Muscle layer of duodenum (tissue), 2 donors: ENCODE results near the gene MRPS26.
"Not testable (repeated sequence)": the region's sequence is repeated elsewhere in the genome, so short reads cannot be mapped to it uniquely, and the experiment has no call there.

Experiments
- H3K27ac ChIP-seq: one replicate; pipeline ENCODE4 v1.7.0; 2013; ENCODE audit warnings: mild to moderate bottlenecking, low read length
- H3K27me3 ChIP-seq: one replicate; pipeline ENCODE4 v1.7.0; 2013; ENCODE audit warnings: low read depth, mild to moderate bottlenecking, control low read depth, low read length
- H3K36me3 ChIP-seq, 2 donors: one replicate each; pipeline ENCODE4 v1.7.0; 2013; ENCODE audit warnings: low read length in 2 of 2, control low read depth in 1 of 2, mild to moderate bottlenecking in 1 of 2; ENCODE audit not compliant: insufficient read depth in 2 of 2, control insufficient read depth in 1 of 2
- H3K4me1 ChIP-seq, 2 donors: one replicate each; pipeline ENCODE4 v1.7.0; 2013; ENCODE audit warnings: low read length in 2 of 2, mild to moderate bottlenecking in 2 of 2, control low read depth in 1 of 2, moderate library complexity in 1 of 2; ENCODE audit not compliant: insufficient read depth in 2 of 2, control insufficient read depth in 1 of 2
- H3K4me3 ChIP-seq, 2 donors: one replicate each; pipeline ENCODE4 v1.7.0; 2013; ENCODE audit warnings: low read length in 2 of 2, low read depth in 1 of 2, mild to moderate bottlenecking in 1 of 2
- H3K9me3 ChIP-seq, 2 donors: one replicate each; pipeline ENCODE4 v1.7.0; 2013; ENCODE audit warnings: low read length in 2 of 2, control low read depth in 1 of 2, mild to moderate bottlenecking in 1 of 2; ENCODE audit not compliant: control insufficient read depth in 1 of 2
- donor health status: healthy.

The MRPS26 gene

DNA sequence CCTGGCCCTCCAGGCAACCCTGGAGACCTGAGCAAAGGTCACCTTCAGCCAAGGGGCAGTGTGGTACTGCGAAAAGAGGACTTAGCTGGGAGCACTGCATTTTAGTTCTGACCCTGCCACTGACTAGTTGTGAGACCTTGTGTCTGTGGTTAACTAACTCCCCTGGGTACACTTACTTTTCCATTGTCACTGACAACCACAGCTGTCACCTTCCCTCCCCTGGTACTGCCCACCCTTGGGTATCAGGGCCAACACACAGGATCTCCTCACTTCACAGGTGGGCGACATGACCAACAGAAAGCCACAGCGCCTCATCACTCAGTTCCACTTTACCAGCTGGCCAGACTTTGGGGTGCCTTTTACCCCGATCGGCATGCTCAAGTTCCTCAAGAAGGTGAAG, 24.1 kb upstream of the MRPS26 start:
- H3K4me1 ChIP-seq = no peaks in the 10 kb centered on the region
- H3K36me3 ChIP-seq = peaks cover 52 to 63% of the 10 kb centered on the region in 2 donors
- no peaks in the 10 kb centered on the region for H3K27me3 ChIP-seq
- no peaks in the 10 kb centered on the region for H3K9me3 ChIP-seq
- H3K27ac ChIP-seq = no peak overlapping the region
- H3K4me3 ChIP-seq = no peak overlapping the region

DNA sequence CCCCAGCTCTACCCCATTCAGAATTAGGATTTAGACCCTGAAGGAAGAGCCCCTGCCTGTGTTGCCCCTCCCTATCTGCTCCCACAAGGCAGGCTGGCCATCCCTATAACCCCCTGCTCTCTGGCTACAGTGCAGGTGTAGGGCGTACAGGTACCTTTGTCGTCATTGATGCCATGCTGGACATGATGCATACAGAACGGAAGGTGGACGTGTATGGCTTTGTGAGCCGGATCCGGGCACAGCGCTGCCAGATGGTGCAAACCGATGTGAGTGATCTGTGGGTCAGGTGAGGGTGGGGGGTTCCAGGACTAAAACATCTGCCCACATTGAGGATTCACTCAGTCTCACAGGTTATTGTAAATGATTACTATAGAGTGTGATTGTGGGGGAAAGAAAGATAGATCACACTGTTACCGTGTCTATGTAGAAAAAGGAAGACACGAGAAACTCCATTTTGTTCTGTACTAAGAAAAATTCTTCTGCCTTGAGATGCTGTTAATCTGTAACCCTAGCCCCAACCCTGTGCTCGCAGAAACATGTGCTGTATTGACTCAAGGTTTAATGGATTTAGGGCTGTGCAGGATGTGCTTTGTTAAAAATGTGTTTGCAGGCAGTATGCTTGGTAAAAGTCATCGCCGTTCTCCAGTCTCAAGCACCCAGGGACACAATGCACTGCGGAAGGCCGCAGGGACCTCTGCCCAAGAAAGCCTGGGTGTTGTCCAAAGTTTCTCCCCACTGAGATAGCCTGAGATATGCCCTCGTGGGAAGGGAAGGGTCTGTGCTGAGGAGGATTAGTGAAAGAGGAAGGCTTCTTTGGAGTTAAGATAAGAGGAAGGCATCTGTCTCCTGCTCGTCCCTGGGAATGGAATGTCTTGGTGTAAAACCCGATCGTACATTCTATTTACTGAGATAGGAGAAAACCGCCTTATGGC, 23.0 kb upstream of the MRPS26 start:
- not testable (repeated sequence) for H3K27ac ChIP-seq, H3K9me3 ChIP-seq, H3K27me3 ChIP-seq, H3K4me3 ChIP-seq, H3K4me1 ChIP-seq
- peaks cover 53 to 68% of the 10 kb centered on the region in 2 donors for H3K36me3 ChIP-seq

DNA sequence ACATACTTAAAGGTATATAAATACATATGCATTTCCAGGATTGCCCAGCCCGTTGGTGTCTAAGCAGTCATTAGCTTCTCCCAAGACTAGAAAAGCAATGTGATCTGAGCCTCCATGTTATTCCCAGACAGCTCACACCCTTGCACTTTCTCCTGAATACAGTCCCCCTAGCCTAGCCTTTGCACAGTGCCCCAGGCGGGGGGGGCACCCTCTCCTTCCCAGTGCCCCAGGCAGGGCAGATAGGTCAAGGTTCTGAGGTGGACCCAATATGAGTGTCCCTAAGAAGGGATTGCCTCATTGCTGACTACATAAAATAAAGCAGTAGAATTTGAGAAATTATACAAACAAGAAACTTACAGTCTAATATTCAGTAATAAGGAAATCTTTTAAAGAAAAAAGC, 17.9 kb upstream of the MRPS26 start:
- Histone ChIP-seq H3K4me3 (no peak overlapping the region), H3K27ac (no peak overlapping the region), H3K4me1 (no peaks in the 10 kb centered on the region), H3K27me3 (no peaks in the 10 kb centered on the region), H3K36me3 (peaks cover 35 to 79% of the 10 kb centered on the region in 2 donors), H3K9me3 (no peaks in the 10 kb centered on the region)

DNA sequence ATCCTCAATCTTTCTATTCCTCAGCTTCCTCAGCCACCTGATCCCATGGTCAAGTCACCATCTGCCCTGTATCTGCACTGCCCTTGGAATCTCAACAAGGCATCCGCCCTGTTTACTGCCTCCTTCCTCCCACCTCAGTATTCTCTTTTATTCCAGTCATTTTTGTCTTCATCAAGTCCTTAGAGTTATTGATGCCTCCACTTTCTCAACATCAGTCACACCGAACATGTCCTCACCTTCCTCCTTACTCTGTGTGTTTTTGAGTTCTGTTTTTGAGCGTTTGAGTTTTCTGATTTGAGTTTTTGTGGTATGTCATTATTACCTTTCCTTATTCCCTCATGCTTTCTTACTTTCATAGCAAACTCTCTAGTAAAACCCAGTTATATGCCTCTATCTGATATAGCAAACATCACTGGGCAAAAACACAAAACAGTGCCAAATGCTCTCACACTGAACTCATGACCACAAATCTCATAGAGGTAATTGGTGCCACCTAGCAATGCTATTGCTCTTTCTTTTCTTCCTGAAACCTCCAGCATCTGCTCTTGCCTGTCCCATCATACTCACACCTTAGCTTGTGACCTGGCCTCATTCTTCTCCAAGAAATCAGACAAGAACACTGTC, 14.2 kb upstream of the MRPS26 start:
- H3K4me1 ChIP-seq = no peaks in the 10 kb centered on the region
- no peak overlapping the region for H3K4me3 ChIP-seq
- H3K9me3 ChIP-seq = no peaks in the 10 kb centered on the region
- H3K27ac ChIP-seq = no peak overlapping the region
- no peaks in the 10 kb centered on the region for H3K27me3 ChIP-seq
- H3K36me3 ChIP-seq = peaks cover 37 to 68% of the 10 kb centered on the region in 2 donors

DNA sequence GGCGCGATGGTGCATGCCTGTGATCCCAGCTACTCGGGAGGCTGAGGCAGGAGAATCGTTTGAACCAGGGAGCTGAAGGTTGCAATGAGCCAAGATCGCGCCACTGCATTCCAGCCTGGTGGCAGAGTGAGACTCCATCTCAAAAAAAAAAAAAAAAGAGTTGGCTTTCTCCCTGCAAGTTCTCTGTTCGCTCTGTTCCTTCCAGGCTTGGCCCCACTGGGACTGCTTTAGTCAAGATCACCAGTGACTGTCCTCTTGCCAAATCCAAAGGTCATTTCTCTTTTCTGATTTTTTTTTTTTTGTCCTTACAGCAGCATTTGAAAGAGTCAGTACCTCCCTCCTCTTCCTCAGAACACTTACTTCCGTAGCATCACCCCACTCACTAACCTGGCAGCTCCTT, 13.2 kb upstream of the MRPS26 start:
- Histone ChIP-seq H3K27ac (no peak overlapping the region), H3K9me3 (no peaks in the 10 kb centered on the region), H3K36me3 (peaks cover 39 to 68% of the 10 kb centered on the region in 2 donors), H3K4me1 (no peaks in the 10 kb centered on the region), H3K27me3 (no peaks in the 10 kb centered on the region), H3K4me3 (no peak overlapping the region)

DNA sequence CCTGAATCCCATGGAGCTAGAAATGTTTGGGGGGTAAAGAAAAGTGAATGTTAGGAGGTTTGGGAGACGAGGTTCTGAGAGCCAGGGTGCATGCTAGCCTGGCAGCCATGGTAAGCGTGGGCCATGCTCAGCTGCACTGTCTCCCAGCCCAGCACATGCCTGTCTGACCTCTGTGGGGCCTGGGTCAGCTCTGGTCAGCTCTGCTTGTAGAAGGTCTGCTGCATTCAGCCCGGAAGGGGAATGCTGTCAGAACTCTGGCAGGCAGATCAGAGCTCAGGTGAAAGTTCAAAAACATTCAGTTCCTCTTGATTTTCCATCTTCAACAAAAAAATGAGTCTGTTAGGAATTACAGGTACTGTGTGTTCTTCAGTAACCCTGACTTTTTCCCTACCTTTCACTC, 8.2 kb upstream of the MRPS26 start:
- peaks cover 53 to 62% of the 10 kb centered on the region in 2 donors for H3K36me3 ChIP-seq

DNA sequence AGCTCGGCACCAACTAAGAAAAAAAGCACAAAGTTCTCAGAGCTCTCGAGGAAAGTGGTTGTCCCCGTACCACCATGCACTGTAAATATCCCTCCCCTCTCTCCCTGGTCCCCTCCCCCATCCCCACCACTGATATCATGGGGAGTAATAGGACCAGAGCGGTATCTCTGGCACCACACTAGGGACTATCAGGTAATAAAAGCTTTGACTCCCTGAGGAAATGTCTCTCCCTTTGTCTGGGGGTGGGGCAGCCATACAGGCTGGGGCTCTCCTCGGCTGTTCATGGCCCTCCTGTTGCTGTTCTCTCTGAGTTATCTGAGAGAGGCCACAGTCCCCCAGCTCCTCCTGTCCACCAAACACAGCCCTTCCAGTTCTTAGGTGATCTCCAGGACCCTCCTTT, 7.4 kb upstream of the MRPS26 start:
- no peaks in the 10 kb centered on the region for H3K27me3 ChIP-seq
- peaks cover 53 to 62% of the 10 kb centered on the region in 2 donors for H3K36me3 ChIP-seq
- peaks cover 0 to 9% of the 10 kb centered on the region in 2 donors for H3K4me1 ChIP-seq
- H3K9me3 ChIP-seq = no peaks in the 10 kb centered on the region
- H3K4me3 ChIP-seq = no peak overlapping the region
- H3K27ac ChIP-seq = no peak overlapping the region

More for the DNA sequence above, 8.2 kb upstream of the MRPS26 start:
- Histone ChIP-seq H3K27ac (no peak overlapping the region), H3K4me3 (no peak overlapping the region), H3K4me1 (peaks cover 0 to 6% of the 10 kb centered on the region in 2 donors), H3K9me3 (no peaks in the 10 kb centered on the region), H3K27me3 (no peaks in the 10 kb centered on the region)

DNA sequence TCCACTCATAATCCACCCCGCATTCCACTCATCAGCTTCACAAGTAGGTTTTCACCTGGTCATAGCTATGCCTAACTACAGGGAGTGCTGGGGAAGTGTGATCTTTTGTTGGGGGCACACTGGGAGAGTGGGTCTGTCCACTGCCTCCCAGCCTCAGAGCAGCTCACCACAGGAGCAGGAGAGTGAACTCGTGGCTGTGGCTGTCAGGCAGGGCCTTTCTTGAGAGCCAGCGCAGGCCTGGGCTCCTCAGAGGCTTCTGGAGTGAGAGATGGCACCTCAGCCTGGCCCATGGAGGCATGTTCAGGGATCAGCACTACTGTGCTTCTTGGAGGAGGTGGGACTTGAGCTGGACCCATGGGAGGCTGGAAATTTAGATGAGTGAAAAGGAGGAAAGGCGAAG, 6.4 kb upstream of the MRPS26 start:
- no peaks in the 10 kb centered on the region for H3K9me3 ChIP-seq
- peaks cover 0 to 9% of the 10 kb centered on the region in 2 donors for H3K4me1 ChIP-seq
- H3K4me3 ChIP-seq = no peak overlapping the region
- H3K36me3 ChIP-seq = peaks cover 53 to 62% of the 10 kb centered on the region in 2 donors
- no peak overlapping the region for H3K27ac ChIP-seq
- no peaks in the 10 kb centered on the region for H3K27me3 ChIP-seq

DNA sequence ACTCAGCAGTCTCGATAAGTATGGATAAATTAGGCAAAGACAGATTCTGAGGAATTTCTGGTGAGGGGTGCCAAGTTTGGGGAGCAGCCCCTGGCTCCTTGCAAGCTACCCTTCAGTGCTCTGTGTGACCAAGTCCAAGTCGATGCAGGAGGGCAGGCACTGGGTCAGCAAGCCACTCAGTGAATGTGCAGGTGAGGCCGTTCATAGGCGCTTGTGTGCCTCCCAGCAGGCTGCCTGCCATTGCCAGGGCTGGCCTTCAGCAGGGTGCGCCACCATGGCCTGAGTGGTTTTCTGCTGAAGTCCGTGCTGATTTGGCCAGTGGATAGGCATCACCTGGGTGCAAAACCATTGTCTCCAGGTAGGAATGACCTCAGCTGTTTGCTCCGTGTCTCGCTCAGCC, 5.8 kb upstream of the MRPS26 start:
- Histone ChIP-seq H3K27me3 (no peaks in the 10 kb centered on the region), H3K4me1 (peaks cover 0 to 9% of the 10 kb centered on the region in 2 donors), H3K9me3 (no peaks in the 10 kb centered on the region), H3K4me3 (no peak overlapping the region), H3K27ac (no peak overlapping the region), H3K36me3 (peaks cover 48 to 58% of the 10 kb centered on the region in 2 donors)

DNA sequence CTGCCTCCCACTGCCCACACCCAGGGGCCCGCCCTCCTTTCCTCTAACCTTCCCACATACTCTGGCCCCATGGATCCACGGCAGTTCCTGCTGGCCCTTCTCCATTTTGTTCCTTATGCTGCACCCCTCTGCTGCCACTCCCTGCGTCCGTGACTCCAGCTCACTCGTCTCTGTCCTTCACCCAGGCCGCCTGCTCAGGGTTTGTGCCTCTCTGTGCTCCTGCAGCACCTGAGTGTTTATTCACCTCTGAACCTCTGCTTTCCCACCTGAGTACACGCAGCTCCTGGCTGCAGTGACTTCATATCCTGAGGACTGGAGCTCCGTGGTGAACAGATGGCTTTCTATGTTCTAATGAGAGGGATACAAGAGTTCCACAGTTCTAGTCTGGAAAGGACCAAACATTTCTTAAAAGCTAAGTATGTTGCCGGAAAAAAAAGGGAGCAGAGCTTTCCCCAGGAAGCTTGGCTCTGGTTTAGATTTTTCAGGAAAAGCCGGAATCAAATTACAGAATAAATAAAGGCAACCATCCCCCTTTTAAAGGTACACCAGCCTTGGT, 3.9 kb upstream of the MRPS26 start:
- peaks cover 0 to 13% of the 10 kb centered on the region in 2 donors for H3K4me1 ChIP-seq
- H3K27me3 ChIP-seq = no peaks in the 10 kb centered on the region
- H3K9me3 ChIP-seq = no peaks in the 10 kb centered on the region
- peaks cover 31 to 39% of the 10 kb centered on the region in 2 donors for H3K36me3 ChIP-seq
- H3K27ac ChIP-seq = no peak overlapping the region
- H3K4me3 ChIP-seq = no peak overlapping the region

DNA sequence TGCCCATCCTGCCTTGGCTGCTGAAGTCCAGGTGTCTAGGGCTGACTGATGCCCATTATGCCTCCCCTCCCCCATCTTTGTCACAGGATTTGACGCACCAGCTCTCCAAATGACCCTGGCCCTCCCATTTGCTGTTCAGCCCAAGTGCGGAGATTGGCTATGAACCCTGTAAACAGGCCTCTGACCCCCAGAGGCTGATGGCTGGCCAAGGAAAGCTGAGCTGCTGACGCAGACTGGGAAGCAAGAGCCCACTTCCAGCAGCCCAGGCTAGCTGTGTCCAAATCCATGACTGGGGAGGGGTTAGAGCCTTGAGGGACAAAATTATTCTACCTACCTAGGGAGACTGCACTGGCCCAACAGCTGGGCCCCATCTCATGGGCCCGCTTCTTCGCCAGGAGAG, 3.2 kb upstream of the MRPS26 start:
- Histone ChIP-seq H3K4me3 (no peak overlapping the region), H3K9me3 (no peaks in the 10 kb centered on the region), H3K27ac (no peak overlapping the region), H3K4me1 (peaks cover 0 to 20% of the 10 kb centered on the region in 2 donors), H3K27me3 (no peaks in the 10 kb centered on the region), H3K36me3 (peaks cover 24 to 32% of the 10 kb centered on the region in 2 donors)
